Activated T-helper 9 cell treated with anti-CD3 and anti-CD28 coated beads, Interleukin-2, amount 50 U/mL, for 16 hours (primary cell): Measurements from ENCODE around the gene PGLYRP1.

Experiments
- DNase-seq: peaks from one replicate; pipeline ENCODE4 v3.0.0-alpha.2; 2020; ENCODE audit warnings: low read depth

The PGLYRP1 gene

DNA sequence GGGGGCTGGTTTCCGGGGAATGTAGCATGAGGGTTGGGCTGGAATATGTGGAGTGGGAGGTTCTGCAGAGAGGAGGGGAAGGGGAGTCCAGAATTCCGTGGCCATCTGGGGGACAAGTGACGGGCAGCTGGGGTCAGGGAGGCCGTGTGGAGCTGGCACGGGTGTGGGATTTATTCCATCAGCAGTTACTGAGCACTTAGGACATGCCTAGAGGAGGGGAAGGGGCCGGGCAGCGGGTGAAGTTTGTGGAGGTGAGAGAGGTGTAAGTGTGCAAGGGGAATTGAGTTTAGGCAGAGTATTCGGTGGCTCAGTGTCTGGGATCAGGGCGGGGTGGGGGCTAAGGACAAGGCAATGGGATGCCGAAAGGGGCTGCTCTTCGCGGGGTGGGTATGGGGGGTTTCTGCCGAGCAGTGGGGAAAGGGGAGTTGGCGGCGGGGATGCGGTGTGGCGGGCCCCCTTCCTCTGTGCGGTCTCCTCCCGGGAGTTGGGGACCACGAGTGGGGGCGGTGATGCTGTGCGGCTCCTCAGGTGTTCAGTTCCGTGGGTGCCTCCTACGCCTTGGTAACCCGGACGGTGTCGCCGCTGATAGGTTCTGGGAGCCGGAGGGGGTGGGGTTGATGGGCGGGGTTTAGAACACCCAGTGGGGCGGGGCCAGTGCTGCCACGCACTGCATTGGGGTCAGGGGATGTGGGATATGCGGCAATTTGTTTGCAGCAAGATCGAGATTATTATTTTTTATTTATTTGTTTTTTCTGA lies 22.2 kb downstream of the PGLYRP1 start:
- DNase-seq, result peak; percentile 55

DNA sequence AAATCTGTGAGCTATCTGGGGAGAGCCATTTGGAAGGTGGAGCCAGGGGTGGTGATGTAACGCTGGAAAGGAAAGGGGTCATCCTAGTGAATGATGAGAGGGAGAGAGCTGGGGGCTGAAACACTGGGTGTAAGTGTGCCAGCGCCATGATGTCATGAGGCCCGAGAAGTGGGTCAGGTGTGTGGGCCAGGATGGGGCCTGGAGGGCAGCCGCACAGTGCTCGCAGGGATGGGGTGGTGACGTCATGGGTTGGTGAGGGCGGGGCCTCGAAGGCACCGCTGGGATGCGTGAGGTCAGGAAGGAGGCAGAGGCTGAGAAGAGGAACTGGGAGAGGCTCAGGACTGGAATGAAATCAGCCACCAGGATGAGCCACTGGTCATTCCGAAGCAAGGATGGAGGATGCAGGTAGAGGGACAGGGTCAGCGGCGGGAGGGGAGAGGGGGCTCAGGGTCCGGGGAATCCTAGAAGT lies 23.2 kb downstream of the PGLYRP1 start:
- no peak for DNase-seq

DNA sequence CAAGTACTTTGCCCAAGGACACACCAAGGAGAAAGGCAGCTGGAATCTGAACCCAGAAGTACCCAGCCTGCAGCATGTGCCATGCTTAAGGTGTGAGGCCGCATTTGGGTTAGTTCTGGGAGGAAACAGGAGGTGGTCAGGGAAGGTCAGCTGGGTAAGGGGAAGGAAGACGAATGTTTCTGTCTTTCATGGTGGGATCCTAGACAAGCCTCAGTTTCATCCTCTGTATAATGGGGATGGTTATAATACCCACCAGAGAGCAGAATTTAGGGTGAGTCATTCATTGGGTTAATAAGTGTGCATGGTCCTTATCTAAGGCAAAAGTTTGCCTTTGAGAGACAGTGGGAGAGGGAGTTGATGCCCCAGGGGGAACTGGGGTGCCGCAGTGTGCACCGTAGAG lies 24.0 kb downstream of the PGLYRP1 start:
- no peak for DNase-seq

DNA sequence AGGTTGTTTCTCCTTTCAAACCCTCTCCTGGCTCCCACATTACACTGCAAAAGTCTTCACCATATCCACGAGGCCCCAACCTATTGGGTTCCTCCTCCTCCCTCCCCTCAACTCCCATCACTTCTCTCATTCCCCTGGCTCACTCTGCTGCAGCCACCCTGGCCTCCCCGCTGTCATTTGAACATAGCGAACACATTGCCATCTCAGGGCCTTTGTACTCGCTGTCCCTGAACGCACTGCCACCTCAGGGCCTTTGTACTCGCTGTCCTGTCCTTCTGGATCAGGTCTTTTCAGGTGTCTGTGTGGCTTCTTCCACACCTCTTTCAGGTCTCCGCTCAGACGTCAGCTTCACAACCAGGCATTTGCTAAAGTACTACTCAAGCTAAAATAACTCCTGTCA lies 25.9 kb downstream of the PGLYRP1 start:
- DNase-seq, result no peak

DNA sequence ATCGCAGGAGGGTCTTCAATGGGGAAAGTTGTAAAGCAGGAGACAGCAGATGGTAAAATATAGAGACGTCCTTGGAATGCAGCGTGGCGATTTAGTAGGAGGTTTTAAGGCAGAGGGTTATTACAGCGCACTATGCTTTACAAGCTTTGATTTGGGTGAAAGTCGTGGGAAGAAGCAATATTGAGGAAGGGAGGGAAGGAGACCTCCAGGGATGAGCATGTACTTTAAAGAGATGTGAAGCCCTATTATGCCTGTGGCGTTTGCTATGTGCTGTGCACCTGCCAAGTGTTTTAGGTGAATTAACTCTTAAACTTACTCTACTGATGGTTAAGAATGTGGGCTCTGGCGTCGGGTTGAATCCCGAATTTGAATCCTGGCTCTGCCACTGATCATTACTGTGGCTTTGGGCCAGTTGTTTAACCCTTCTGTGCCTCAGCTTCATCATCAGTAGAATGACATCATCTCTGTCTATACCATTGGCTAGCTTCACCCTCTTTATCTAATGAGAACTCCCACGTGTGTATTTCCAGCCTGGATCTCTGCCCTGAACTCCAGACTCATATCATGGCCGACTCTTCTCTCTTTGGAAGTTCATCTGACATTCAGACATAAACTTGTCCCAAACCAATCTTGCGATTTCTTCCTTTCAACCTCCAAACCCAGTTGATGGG lies 27.0 kb downstream of the PGLYRP1 start:
- DNase-seq, result no peak

DNA sequence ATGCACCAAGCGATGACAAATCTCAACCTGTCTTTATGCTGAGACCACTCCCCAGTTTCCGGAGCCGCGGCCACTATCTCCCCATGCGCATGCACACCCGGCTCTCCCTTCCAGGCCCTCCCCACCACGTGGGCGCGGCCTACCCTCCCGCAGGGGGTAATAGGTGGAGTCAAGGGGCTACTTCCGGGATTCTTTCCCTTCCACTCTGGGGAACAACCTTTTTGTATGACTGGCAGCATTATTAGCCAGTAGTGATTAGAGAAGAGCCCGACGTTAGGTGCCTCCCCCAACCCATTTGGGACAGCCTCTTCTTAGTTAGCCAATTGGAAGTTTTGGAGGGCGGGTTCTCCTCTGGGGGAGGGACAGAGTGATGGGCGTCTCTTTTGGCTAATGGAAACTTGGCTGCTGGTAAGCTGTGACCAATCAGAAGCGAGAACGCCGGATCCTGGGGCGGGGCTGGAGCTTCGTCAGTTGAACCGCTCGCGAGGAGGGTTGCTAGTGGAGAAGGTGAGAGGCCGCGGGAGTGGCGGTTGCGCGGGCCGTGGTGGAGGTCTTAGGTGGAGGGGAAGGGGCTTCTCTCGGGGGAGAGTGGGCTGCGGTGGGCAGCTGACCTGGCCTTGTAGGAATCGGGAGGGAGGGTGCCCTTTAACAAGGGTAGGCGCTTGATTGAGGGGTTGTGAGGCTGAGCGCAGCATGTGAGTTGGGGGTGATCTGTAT lies 27.7 kb downstream of the PGLYRP1 start, which contains the start of gene CCDC61:
Gene CCDC61 (plus strand): TSS at position 470 of the 717 bp plus-strand sequence. CDS start 7,552 bp downstream, outside the sequence.
- DNase-seq, result peak; percentile 90

DNA sequence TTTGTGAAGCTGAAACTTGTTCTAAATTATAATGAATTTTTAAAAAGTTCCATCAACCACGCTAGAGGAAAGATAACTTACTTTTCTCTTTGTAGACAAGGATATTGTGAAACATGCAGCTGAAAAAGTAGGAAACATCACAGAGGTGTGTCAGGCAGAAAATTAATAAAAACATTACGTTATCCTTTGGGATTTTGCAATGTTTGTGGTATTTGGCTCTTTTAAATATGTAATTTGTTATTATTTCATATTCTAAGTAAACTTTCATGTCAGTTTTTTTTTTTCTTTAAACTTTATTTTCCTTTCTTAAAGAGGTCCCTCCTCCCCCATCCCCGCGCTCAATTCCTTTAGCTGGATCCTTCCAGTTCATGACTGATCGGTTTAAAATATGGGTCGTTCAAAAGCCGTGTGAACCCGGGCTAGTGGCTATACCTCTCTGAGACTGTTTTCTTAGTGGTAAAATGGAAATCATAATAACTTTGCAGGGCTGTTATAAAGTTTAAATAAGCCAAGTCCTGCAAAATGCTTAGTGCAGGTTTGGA lies 28.3 kb downstream of the PGLYRP1 start:
- no peak for DNase-seq

DNA sequence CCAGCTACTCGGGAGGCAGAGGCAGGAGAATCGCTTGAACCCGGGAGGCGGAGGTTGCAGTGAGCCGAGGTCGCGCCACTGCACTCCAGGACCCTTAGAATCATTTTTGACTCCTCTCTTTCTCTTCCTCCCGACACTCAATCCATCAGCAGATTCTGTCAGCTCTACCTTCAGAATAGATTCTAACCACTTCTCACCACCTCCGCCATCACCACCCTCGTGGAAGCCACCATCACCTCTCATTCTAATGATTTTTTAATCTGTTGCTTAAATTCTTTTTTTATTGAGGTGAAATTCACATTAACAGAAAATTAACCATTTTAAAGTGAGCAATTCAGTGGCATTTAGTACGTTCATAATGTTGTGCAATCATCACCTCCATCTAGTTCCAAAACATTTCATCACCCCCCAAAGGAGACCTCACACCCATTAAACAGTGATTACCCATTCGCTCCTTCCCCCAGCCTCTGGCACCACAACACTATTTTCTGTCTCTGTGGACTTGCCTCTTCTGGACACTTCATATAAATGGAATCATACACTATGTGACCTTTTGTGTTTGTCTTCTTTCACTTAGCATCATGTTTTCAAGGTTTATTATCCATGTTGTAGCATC lies 32.6 kb downstream of the PGLYRP1 start:
- DNase-seq, result no peak

DNA sequence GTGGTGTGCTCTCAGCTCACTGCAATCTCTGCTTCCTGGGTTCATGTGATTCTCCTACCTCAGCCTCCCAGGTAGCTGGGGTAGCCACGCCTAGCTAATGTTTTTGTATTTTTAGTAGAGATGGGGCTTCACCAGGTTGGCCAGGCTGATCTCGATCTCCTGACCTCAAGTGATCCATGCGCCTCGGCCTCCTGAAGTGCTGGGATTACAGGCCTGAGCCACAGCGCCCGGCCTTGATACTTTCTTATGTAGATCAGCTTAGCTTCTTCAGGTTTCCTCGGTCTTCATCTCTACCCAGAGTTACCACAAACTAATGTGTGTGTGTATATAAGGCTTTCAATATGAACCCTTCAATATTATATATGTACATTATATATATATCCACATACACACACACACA lies 37.5 kb downstream of the PGLYRP1 start:
- no peak for DNase-seq

DNA sequence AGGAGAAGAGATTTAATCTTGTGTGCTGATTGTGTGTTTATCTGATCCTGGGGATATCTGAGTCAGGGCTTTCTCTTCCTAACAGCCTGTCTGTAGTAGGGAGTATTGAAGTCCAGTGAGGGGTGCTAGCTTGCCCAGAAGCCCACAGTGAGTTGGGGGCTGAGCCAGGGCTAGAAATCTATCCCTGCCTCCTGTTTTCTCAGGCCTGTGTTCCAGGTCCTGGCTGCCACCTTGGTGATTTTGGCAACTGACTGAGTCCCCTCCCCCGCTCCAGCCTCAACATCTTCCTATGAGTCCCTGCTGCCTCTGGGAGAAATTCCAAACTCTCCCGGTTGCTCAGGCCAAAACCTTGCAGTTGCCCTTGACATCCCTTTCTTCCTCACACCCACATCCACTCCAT lies 41.5 kb downstream of the PGLYRP1 start:
- DNase-seq, result no peak

DNA sequence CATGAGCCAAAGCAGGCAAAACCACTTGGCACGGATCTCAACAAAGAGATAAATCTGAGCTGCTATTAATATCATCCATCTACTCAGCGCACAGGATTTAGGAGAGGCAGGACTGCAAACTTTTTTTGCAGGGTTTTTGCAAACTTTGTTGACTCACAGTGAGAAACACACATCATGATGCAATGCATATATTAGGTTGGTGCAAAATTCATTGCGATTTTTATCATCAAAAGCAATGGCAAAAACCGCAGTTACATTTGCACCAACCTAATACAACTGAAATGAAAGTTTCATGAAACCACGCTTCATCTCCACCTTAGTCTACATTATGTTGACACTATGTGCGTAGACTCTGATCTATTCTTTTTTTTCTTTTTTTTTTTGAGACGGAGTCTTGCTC lies 44.7 kb downstream of the PGLYRP1 start:
- DNase-seq, result no peak

DNA sequence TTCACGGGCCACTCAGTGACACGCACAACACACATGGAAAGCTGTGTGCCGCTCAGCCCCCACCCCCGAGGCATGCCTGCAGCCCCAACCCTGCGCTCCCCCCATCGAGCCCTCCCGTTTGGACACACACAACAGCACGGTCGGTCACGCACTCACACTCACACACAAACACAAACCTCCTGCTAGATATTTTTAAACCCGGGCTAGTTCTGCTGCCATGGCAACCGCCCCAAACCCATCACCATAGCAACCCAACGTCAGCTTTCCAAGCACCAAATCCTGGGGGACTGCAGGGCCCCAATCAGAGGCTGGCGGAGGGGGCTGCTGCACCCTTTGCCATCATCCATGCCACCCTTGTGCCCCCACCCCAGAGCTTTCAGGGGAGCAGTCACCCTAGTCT lies 46.7 kb downstream of the PGLYRP1 start:
- DNase-seq, result no peak

DNA sequence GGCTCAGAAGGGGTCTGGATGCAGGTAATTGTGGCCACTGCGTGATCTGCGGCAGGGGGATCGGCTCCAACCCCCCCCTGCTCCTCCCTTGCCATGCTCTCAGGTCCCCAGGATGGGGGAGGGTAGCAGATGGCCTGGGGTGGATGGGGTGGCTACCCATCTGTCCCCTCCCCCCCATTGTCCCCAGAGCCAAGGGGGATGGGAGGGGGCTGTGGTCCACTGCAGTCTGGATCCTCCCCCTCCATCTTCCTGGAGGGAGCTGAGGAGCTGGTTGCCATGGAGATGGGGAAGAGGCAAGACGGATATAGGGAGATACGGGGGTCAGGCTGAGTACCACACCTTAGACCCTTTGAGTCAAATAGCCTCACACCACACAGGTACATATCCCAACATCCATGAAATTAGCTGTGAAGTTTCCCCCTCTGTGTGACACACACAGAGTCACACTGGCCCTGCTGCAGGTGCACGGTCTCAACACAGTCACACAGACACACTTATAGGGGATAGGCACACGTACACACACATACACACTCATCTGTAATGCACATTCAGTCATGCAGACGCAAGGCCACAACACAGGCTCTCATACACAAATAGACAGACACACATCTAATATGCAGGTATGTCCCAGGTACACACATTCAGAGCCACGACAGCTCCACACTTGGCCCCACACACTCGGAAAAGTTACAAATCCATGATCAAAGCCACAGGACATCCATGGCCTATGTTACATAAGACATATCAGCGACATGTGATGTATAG lies 47.4 kb downstream of the PGLYRP1 start:
- DNase-seq, result no peak

DNA sequence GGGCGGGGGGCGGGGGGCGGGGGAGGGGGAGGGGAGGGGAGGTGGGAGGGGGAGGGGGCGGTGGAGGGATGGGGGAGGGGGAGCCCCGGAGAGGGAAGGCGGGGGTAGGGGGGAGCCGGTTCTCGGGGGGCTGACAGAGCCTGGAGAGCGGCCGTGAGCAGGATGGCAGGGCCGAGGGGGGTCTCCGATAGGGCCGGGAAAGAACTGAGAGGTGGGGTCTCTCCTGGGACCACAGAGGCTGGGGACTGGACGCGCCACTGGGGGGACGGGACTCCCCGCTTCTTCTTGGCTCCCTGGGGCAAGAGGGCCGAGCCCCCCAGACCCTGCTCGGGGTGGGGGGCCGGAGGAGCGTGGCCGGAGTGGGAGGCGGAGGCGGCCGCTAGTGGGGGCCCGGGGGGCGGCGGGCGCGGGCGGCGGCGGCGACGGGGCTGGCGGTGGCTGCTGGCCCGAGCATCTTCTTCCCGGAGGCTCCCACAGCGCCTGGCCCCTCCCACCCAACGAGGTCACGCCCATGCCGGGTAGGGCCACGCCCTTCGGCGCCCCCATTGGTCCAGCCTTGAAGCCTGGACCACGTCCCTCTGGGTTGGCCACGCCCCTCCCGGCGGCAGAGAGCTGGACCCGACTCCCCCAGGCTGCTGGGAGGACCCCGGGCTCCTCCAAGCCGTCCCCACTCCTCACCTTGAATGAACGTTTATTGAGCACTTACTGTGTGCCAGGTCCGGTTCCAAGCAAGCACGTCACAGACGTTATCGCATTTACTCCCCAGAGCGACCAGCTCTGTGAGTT lies 49.1 kb downstream of the PGLYRP1 start, which contains the start of gene NOVA2:
Gene NOVA2 (minus strand): TSS at position 313 of the 786 bp plus-strand sequence. CDS start 514 bp downstream, outside the sequence.
- no peak for DNase-seq

DNA sequence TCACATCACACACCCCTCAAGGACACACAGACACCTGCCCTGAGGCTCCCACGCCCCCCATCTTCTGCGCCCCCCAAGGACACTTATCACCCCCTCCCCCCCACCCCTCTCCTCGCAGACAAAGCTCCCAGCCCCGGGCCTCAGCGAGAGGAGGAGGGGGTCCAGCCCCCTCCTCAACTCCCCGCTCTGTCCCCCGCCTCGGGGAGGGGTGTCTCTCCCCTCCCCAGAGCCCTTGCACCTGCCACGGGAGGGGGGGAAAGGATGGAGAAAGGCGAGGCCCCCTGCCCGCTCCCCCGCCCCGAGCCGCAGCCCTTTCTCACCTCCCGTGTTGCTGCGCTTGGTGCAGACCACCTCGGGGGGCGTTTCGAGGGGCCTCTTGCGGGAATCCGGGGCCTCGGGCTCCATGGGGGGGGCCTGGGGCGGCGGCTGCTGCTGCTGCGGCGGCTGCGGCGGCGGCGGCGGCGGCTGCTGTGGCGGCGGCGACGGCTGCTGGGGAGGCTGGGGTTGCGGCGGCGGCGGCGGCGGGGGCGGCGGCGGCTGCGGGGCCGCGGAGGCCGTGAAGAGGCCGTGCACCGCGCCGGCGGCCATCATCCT lies 49.8 kb downstream of the PGLYRP1 start:
- DNase-seq, result no peak

DNA sequence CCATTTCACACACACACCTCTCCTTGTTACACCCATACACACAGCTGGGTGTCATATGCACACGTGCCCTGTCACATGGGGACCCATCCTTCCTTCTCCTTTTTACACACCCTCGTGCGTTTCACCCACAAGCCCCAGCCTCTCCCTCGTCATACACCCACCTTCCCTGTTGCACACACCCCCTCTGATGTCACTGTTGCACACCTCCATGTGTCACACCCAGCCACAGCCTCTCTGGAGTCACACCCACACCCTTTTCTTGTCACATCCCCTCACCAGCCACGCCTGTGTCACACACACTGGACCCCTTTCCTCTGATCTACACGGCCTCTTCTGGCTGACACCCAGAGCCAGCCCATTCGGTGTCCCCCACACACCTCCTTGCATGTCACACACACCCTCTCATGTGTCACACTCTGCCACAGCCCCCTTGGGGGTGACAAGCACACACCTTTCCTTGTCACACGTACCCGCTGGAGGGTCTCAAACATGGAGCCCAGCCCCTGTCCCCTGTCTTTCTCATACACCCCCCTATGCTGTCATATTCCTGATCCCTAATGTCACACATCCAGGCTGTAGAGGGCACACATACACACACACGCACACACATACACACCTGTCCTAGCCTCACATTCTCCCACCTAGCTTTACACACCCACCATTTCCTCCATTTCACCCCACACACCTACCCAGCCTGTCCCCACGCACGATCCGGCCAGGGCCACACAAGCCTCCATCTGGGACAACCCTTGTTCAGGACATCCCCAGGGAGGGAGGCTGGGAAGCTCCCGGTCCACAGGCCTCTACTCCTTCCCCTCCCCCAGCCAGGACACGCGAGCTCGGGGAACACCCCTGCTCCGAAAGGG lies 50.5 kb downstream of the PGLYRP1 start:
- DNase-seq, result no peak

DNA sequence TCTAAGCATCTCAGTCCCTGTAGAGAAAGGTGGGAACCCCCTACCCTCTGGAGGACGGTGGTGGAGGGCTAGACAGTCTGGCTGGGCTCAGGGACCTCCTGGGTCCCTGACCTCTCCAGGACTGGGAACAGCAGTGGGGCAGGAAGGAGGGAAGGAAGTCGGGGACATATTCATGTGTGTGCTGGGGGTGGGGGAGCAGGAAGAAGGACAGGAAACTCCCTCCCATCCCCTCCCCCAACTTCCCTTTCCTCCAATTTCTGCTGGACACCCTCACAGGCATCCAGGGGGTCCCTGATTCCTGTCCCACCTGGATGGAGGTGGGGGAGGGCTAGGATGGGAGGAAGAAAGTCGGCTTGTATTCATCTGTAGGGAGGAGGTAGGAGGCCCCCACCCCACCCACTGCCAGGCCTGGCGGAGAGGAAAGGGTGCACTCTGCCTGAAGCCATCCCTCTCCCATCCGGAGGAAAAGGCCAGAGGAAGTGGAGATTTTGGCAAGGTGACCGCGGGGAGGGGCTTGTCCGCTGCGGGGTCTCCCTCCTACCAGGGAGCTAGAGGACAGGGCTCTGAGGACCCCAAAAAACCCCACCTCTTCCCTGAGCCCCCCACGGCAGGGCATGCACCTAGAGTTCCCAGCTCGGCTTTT lies 51.5 kb downstream of the PGLYRP1 start:
- no peak for DNase-seq

DNA sequence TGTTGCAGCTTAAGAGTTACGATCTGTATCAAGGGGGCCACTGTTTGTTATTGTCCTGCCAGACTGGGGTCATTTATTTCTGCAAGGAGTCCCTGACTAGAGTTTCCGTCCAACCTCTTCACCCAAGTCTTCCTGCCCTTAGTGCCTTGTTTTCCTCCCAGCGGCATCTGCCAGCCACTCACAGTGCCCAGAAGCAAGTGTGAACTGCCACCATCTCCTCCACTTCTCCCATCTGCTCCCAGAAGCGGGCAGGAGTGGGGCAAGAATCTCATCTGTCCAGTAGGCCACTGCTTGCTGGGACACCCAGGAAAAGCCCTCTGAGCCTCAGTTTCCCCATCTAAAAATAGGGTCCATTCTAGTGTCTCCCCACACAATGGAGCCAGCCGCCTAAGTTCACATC lies 53.2 kb downstream of the PGLYRP1 start:
- DNase-seq, result no peak
